ENCODE data around the gene RIPOR1.

DNA sequence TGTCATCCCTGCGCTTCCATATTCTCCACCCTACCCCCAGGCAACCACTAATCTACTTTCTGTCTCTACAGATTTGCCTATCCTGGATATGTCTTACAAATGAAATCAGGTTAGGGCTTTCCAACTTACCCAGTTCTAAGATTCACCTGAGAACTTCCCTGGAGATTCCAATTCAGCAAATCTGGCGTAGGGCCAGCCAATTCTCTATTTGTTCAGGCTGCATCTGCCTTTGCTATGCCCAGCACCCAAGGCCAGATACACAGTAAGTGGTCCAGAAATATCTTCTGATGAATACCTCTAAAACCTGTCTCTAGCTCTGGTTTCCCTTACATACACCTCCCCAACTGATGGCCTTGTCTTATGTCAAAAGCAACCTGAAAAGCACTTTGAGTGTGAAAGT lies 23.3 kb downstream of the RIPOR1 start:
- TF ChIP-seq, protein P1, sequence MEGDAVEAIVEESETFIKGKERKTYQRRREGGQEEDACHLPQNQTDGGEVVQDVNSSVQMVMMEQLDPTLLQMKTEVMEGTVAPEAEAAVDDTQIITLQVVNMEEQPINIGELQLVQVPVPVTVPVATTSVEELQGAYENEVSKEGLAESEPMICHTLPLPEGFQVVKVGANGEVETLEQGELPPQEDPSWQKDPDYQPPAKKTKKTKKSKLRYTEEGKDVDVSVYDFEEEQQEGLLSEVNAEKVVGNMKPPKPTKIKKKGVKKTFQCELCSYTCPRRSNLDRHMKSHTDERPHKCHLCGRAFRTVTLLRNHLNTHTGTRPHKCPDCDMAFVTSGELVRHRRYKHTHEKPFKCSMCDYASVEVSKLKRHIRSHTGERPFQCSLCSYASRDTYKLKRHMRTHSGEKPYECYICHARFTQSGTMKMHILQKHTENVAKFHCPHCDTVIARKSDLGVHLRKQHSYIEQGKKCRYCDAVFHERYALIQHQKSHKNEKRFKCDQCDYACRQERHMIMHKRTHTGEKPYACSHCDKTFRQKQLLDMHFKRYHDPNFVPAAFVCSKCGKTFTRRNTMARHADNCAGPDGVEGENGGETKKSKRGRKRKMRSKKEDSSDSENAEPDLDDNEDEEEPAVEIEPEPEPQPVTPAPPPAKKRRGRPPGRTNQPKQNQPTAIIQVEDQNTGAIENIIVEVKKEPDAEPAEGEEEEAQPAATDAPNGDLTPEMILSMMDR (IDR thresholded peaks at IDR 0.05; ENCODE audit: insufficient read depth, low read length) = no peak
- TF ChIP-seq, protein P2, sequence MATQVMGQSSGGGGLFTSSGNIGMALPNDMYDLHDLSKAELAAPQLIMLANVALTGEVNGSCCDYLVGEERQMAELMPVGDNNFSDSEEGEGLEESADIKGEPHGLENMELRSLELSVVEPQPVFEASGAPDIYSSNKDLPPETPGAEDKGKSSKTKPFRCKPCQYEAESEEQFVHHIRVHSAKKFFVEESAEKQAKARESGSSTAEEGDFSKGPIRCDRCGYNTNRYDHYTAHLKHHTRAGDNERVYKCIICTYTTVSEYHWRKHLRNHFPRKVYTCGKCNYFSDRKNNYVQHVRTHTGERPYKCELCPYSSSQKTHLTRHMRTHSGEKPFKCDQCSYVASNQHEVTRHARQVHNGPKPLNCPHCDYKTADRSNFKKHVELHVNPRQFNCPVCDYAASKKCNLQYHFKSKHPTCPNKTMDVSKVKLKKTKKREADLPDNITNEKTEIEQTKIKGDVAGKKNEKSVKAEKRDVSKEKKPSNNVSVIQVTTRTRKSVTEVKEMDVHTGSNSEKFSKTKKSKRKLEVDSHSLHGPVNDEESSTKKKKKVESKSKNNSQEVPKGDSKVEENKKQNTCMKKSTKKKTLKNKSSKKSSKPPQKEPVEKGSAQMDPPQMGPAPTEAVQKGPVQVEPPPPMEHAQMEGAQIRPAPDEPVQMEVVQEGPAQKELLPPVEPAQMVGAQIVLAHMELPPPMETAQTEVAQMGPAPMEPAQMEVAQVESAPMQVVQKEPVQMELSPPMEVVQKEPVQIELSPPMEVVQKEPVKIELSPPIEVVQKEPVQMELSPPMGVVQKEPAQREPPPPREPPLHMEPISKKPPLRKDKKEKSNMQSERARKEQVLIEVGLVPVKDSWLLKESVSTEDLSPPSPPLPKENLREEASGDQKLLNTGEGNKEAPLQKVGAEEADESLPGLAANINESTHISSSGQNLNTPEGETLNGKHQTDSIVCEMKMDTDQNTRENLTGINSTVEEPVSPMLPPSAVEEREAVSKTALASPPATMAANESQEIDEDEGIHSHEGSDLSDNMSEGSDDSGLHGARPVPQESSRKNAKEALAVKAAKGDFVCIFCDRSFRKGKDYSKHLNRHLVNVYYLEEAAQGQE (IDR thresholded peaks at IDR 0.05; ENCODE audit: insufficient replicate concordance, low read depth) = no peak
- TF ChIP-seq POLR2AphosphoS5 (IDR thresholded peaks at IDR 0.05; ENCODE audit: low read depth) (no peak), GABPA (IDR thresholded peaks at IDR 0.05; ENCODE audit: low read depth) (no peak)
